K562 (cell line): Measurements from ENCODE around the gene ADCY5. TPM values are rescaled to one million over a fixed set of nuclear protein-coding genes. Genes with fewer than 3 reads are reported as not detected.

Experiments used
- ATAC-seq: fragments of 200-7000 bp; cut with Tn5 transposase; 3 replicates; pipeline ENCODE4 v1.9.1; 2020; ENCODE audit warnings: moderate library complexity
- BruUV-seq: library from RNA; stranded (reverse); fragments of 400-500 nt; replicated peaks from 2 replicates; lab custom pipeline; 2021; lab: Mats Ljungman, UMichigan
- CTCF ChIA-PET: fragments of 300-600 bp; formaldehyde crosslinking; extraction: SDS; loops from one replicate; lab custom pipeline; 2021; ENCODE audit warnings: low intra/inter-chr PET ratio; lab: Yijun Ruan, JAX
- POLR2A ChIA-PET: fragments of 300-600, 350-650 bp; sonication (Branson Sonifier 250); formaldehyde crosslinking; extraction: SDS; loops from one replicate; lab custom pipeline; 2021; ENCODE audit warnings: antibody characterized with exemption, inconsistent platforms; lab: Yijun Ruan, JAX
- DNase-seq, 4 experiments: peaks; one replicate each; pipeline versions ENCODE4 v3.0.0 to v3.0.0-alpha.2; 2011 to 2018; ENCODE audit warnings: low spot score in 3 of 4, mixed read lengths in 3 of 4; ENCODE audit errors: extremely low read depth in 1 of 4
- FAIRE-seq: peaks from 2 replicates; lab custom pipeline; 2011; peaks lifted over from hg19 to GRCh38; lab: Jason Lieb, UNC
- H2AFZ ChIP-seq: 2 replicates; pipeline ENCODE4 v1.6.0; 2011; ENCODE audit warnings: low read depth, low read length, control low read depth, inconsistent platforms
- H3K27ac ChIP-seq: fragments of 200-600 bp; 3 replicates; pipeline ENCODE4 v1.8.0; 2011; ENCODE audit warnings: low read depth, mild to moderate bottlenecking, control low read depth, inconsistent platforms, low read length, moderate library complexity, mixed read lengths; ENCODE audit errors: extremely low read depth
- H3K27me3 ChIP-seq, 2 experiments: fragments of 300-600 bp in 1 of 2; 2 replicates in 1 of 2; 3 replicates in 1 of 2; pipeline versions ENCODE4 v1.6.0 to v1.8.0; 2011; ENCODE audit warnings: inconsistent platforms in 2 of 2, low read length in 2 of 2, mild to moderate bottlenecking in 1 of 2, mixed read lengths in 1 of 2, moderate library complexity in 1 of 2; ENCODE audit not compliant: control insufficient read depth in 2 of 2, insufficient read depth in 2 of 2
- H3K36me3 ChIP-seq: fragments of 300-600 bp; 3 replicates; pipeline ENCODE4 v1.8.0; 2011; ENCODE audit warnings: mild to moderate bottlenecking, low read length, inconsistent platforms; ENCODE audit not compliant: control insufficient read depth, insufficient read depth
- H3K4me1 ChIP-seq, 2 experiments: fragments of 200-600 bp in 1 of 2; replicated peaks in 1 of 2; 2 replicates in 1 of 2; 3 replicates in 1 of 2; pipeline versions ENCODE4 v1.5.1 to v1.8.0; 2011; ENCODE audit warnings: inconsistent platforms in 2 of 2, low read length in 2 of 2, mild to moderate bottlenecking in 1 of 2, mixed read lengths in 1 of 2, moderate library complexity in 1 of 2; ENCODE audit not compliant: control insufficient read depth in 2 of 2, insufficient read depth in 2 of 2
- H3K4me2 ChIP-seq: 2 replicates; pipeline ENCODE4 v1.6.1; 2011; ENCODE audit warnings: low read length, control low read depth, inconsistent platforms, mixed read lengths; ENCODE audit not compliant: insufficient read depth
- H3K4me3 ChIP-seq: fragments of 200-600 bp; sonication (generic), shearing (Covaris generic); 2 replicates; pipeline ENCODE4 v1.5.1; 2016; ENCODE audit warnings: control low read depth, inconsistent platforms
- H3K79me2 ChIP-seq: fragments of 200-600 bp; 3 replicates; pipeline ENCODE4 v1.8.0; 2011; ENCODE audit warnings: low read length, inconsistent platforms; ENCODE audit not compliant: control insufficient read depth, insufficient read depth
- H3K9ac ChIP-seq, 2 experiments: 2 replicates each; pipeline versions ENCODE4 v1.6.0 to v1.6.1; 2011; ENCODE audit warnings: low read depth in 2 of 2, low read length in 2 of 2, control low read depth in 1 of 2, inconsistent platforms in 1 of 2, mild to moderate bottlenecking in 1 of 2, mixed read lengths in 1 of 2; ENCODE audit not compliant: insufficient read depth in 1 of 2
- H3K9me1 ChIP-seq: one replicate; pipeline ENCODE4 v1.6.0; 2011; ENCODE audit warnings: inconsistent platforms, mild to moderate bottlenecking, low read length, moderate library complexity; ENCODE audit not compliant: control insufficient read depth, insufficient read depth
- H3K9me3 ChIP-seq: replicated peaks from 2 replicates; pipeline ENCODE4 v1.5.1; 2011; ENCODE audit warnings: low read depth, low read length, inconsistent platforms; ENCODE audit not compliant: control insufficient read depth, insufficient read depth
- H4K20me1 ChIP-seq: replicated peaks from 2 replicates; pipeline ENCODE4 v1.6.1; 2011; ENCODE audit warnings: low read length, inconsistent platforms, mixed read lengths; ENCODE audit not compliant: control insufficient read depth, insufficient read depth
- JUN ChIP-seq, 2 experiments: sonication (generic) in 1 of 2; formaldehyde crosslinking in 1 of 2; IDR thresholded peaks; 2 replicates each; pipeline versions ENCODE4 v1.6.1 to v1.8.0; 2012 to 2022; ENCODE audit warnings: borderline replicate concordance in 2 of 2, mild to moderate bottlenecking in 2 of 2, improper control_type of control experiment in 1 of 2, low read depth in 1 of 2, low read length in 1 of 2, missing genetic modification reagents in 1 of 2
- PCBP1 ChIP-seq: fragments of 200-400 bp; formaldehyde crosslinking; IDR thresholded peaks from 2 replicates; pipeline ENCODE4 v1.6.1; 2018; ENCODE audit warnings: mild to moderate bottlenecking, low read depth, low read length; ENCODE audit not compliant: poor library complexity, severe bottlenecking
- PHF20 ChIP-seq: fragments of 450-650 bp; IDR thresholded peaks from 2 replicates; pipeline ENCODE4 v1.6.1; 2018; ENCODE audit not compliant: partially characterized antibody
- RAD51 ChIP-seq: fragments of 450-650 bp; IDR thresholded peaks from 2 replicates; pipeline ENCODE4 v1.7.1; 2016; ENCODE audit warnings: low read depth, mild to moderate bottlenecking, borderline replicate concordance
- SIX5 ChIP-seq, 2 experiments: IDR thresholded peaks; 2 replicates each; pipeline ENCODE4 v1.6.1; 2011; ENCODE audit warnings: low read length in 2 of 2, borderline replicate concordance in 1 of 2, low read depth in 1 of 2, mild to moderate bottlenecking in 1 of 2, moderate library complexity in 1 of 2; ENCODE audit not compliant: insufficient read depth in 1 of 2
- SMARCC2 ChIP-seq: fragments of 450-650 bp; IDR thresholded peaks from 2 replicates; pipeline ENCODE4 v1.6.1; 2017; ENCODE audit warnings: antibody characterized with exemption, moderate library complexity, mild to moderate bottlenecking, low read depth
- WGBS: fragments of 100-300 bp; shearing (Covaris generic); methylation state at CpG from one replicate; pipeline ENCODE4 v1.1.6; 2016; ENCODE audit warnings: low coverage, mixed read lengths; ENCODE audit not compliant: insufficient coverage; ENCODE audit errors: missing lambda C conversion rate; 5-methylcytosine and 5-hydroxymethylcytosine counted together
- in situ Hi-C: fragments of 300-500 bp; cut with MboI; formaldehyde crosslinking; loops from 4 replicates; pipeline ENCODE4 v1.15.0; 2018; ENCODE audit warnings: inconsistent platforms, mixed read lengths
- intact Hi-C: fragments of 100-400 bp; cut with micrococcal nuclease; formaldehyde crosslinking; loops from 2 replicates; pipeline ENCODE4 v1.14.2; 2022
- polyA plus RNA-seq, 8 experiments: library from polyadenylated mRNA; depleted of rRNA in 4 of 8; stranded (reverse) in 5 of 8; unstranded in 3 of 8; fragments of >200 nt; fragmentation: Nextera tagmentation in 2 of 8; fragmentation: Illumina TruSeq in 1 of 8; extraction: Ambion mirVana in 2 of 8; extraction: Trizol in 1 of 8; gene quantifications; 2 replicates each; pipeline versions ENCODE4 v1.2.1 to v1.2.3, GENCODE V29; 2011 to 2014; ENCODE audit warnings: inconsistent platforms in 1 of 8, missing spikeins in 1 of 8
- total RNA-seq, 7 experiments: library from RNA; depleted of rRNA in 6 of 7; stranded (reverse); fragments of >200 nt in 6 of 7; fragmentation: Illumina TruSeq in 2 of 7; extraction: Trizol in 2 of 7; gene quantifications; 2 replicates each; pipeline versions ENCODE4 v1.2.1 to v1.2.3, GENCODE V29; 2011 to 2021; ENCODE audit warnings: low replicate concordance in 1 of 7

Gene ADCY5
- total and polyA plus RNA-seq, 9 of the 15 experiments (the other 6 are each of a cell fraction or from before 2014, with no cell fraction given) = under 0.01 TPM; not detected in 8

- H3K27ac ChIP-seq = no peak overlapping the region
- no peaks in the 10 kb centered on the region for H3K9me1 ChIP-seq
- no CpG with 5 or more reads among the region's 1 CpG for WGBS
- intact Hi-C loops = no loop called here
- TF ChIP-seq PCBP1 (no peak), SIX5 (IDR thresholded peaks at IDR 0.05; ENCODE audit: borderline replicate concordance in 1 of 2, insufficient read depth in 1 of 2, low read depth in 1 of 2, low read length in 2 of 2) (no peak), SMARCC2 (no peak), RAD51 (no peak), PHF20 (no peak), JUN (IDR thresholded peaks at IDR 0.05; ENCODE audit: borderline replicate concordance, low read depth, low read length) (no peak), JUN (CRISPR knock-in tag; IDR thresholded peaks at IDR 0.05; ENCODE audit: borderline replicate concordance) (no peak)
- in situ Hi-C loops = no loop called here
- ChIA-PET POLR2A (no interaction called here), CTCF (no interaction called here)
- no peaks in the 10 kb centered on the region for H3K4me1 ChIP-seq
- no peaks in the 10 kb centered on the region for H3K36me3 ChIP-seq
- 0 out of 2 replicates have a peak, but pooled peaks cover 6% of the 10 kb centered on the region for H4K20me1 ChIP-seq
- BruUV-seq = no TSS peak
- H3K27me3 ChIP-seq = peaks cover 8 to 62% of the 10 kb centered on the region in 2 experiments; a peak in 4 of 5 replicates
- H3K4me3 ChIP-seq = no peak overlapping the region
- FAIRE-seq = no peak
- ATAC-seq = no peak
- no peak overlapping the region for H3K9ac ChIP-seq
- H3K4me2 ChIP-seq = no peak overlapping the region
- DNase-seq = no peak
- H3K9me3 ChIP-seq = no peaks in the 10 kb centered on the region
- no peak overlapping the region for H2AFZ ChIP-seq
- H3K79me2 ChIP-seq = no peaks in the 10 kb centered on the region
Observed at GRCh38 chr3:123323781-123324180, 125.1 kb downstream of the ADCY5 start.
